ENCODE data around the gene SIX3. TPM values are rescaled to one million over a fixed set of nuclear protein-coding genes. Genes with fewer than 3 reads are reported as not detected.

The SIX3 gene

GRCh38 chr2:44983836-44984604 lies 42.5 kb downstream of the SIX3 start:
- Histone ChIP-seq H3K4me3 (ENCODE audit: insufficient read depth in 1 of 2, low read depth in 1 of 2, low read length in 2 of 2) (no peak overlapping the region), H3K4me2 (ENCODE audit: low read length, poor library complexity, severe bottlenecking) (no peak overlapping the region), H2BK5ac (ENCODE audit: low read depth, low read length, poor library complexity, severe bottlenecking) (no peak overlapping the region), H3K36me3 (ENCODE audit: control insufficient read depth in 1 of 2, insufficient read depth in 2 of 2, low read depth in 1 of 2, low read length in 2 of 2) (no peaks in the 10 kb centered on the region), H2BK120ac (ENCODE audit: low read depth, low read length) (no peak overlapping the region), H3K9me3 (ENCODE audit: control insufficient read depth, low read length) (peaks cover 22% of the 10 kb centered on the region), H3K9ac (ENCODE audit: low read length) (no peak overlapping the region), H4K8ac (ENCODE audit: low read length) (no peak overlapping the region), H3K23ac (ENCODE audit: low read length in 2 of 2) (no peak overlapping the region), H2BK12ac (ENCODE audit: low read length in 2 of 2) (no peak overlapping the region), H2AK5ac (ENCODE audit: low read length, severe bottlenecking) (no peak overlapping the region), H3K14ac (ENCODE audit: low read length in 2 of 2) (no peak overlapping the region), H3K4ac (ENCODE audit: low read depth in 1 of 2, low read length in 2 of 2) (no peak overlapping the region), H3K18ac (ENCODE audit: low read depth in 1 of 2, low read length in 2 of 2) (no peak overlapping the region), H3K27ac (ENCODE audit: low read length, poor library complexity, severe bottlenecking) (no peak overlapping the region), H3K27me3 (ENCODE audit: control insufficient read depth in 1 of 2, insufficient read depth in 1 of 2, low read length in 2 of 2) (peaks cover 0 to 6% of the 10 kb centered on the region in 2 experiments), H2BK15ac (ENCODE audit: low read depth, poor library complexity, severe bottlenecking) (no peak overlapping the region), H3K79me1 (replicated peaks; ENCODE audit: low read length, poor library complexity, severe bottlenecking) (no peaks in the 10 kb centered on the region), H3K4me1 (ENCODE audit: control insufficient read depth, insufficient read depth, low read depth, low read length) (peaks cover 2% of the 10 kb centered on the region), H2AFZ (ENCODE audit: low read depth, low read length) (no peak overlapping the region), H4K91ac (ENCODE audit: low read length) (no peak overlapping the region)
- 82% methylated on average over 8 of the region's 9 CpGs for WGBS
- DNase-seq: no peak

GRCh38 chr2:44989176-44989575 lies 47.7 kb downstream of the SIX3 start:
- H3K27ac ChIP-seq (ENCODE audit: low read length, poor library complexity, severe bottlenecking): no peak overlapping the region
- H2AK5ac ChIP-seq (ENCODE audit: low read length, severe bottlenecking): no peak overlapping the region
- no peaks in the 10 kb centered on the region for H3K36me3 ChIP-seq (ENCODE audit: control insufficient read depth in 1 of 2, insufficient read depth in 2 of 2, low read depth in 1 of 2, low read length in 2 of 2)
- no peak overlapping the region for H2BK5ac ChIP-seq (ENCODE audit: low read depth, low read length, poor library complexity, severe bottlenecking)
- H2AFZ ChIP-seq (ENCODE audit: low read depth, low read length): no peak overlapping the region
- no peak overlapping the region for H3K4me3 ChIP-seq (ENCODE audit: insufficient read depth in 1 of 2, low read depth in 1 of 2, low read length in 2 of 2)
- H3K79me1 ChIP-seq (replicated peaks; ENCODE audit: low read length, poor library complexity, severe bottlenecking): no peaks in the 10 kb centered on the region
- H3K4me2 ChIP-seq (ENCODE audit: low read length, poor library complexity, severe bottlenecking): no peak overlapping the region
- 90% methylated on average over 2 of the region's 2 CpGs for WGBS
- H3K4ac ChIP-seq (ENCODE audit: low read depth in 1 of 2, low read length in 2 of 2): no peak overlapping the region
- H4K8ac ChIP-seq (ENCODE audit: low read length): no peak overlapping the region
- H2BK12ac ChIP-seq (ENCODE audit: low read length in 2 of 2): no peak overlapping the region
- H4K91ac ChIP-seq (ENCODE audit: low read length): no peak overlapping the region
- H3K23ac ChIP-seq (ENCODE audit: low read length in 2 of 2): no peak overlapping the region
- H3K14ac ChIP-seq (ENCODE audit: low read length in 2 of 2): no peak overlapping the region
- H3K18ac ChIP-seq (ENCODE audit: low read depth in 1 of 2, low read length in 2 of 2): no peak overlapping the region
- no peak for DNase-seq
- H2BK15ac ChIP-seq (ENCODE audit: low read depth, poor library complexity, severe bottlenecking): no peak overlapping the region
- peaks cover 5 to 52% of the 10 kb centered on the region in 2 experiments for H3K27me3 ChIP-seq (ENCODE audit: control insufficient read depth in 1 of 2, insufficient read depth in 1 of 2, low read length in 2 of 2)
- no peaks in the 10 kb centered on the region for H3K4me1 ChIP-seq (ENCODE audit: control insufficient read depth, insufficient read depth, low read depth, low read length)
- no peak overlapping the region for H3K9ac ChIP-seq (ENCODE audit: low read length)
- H3K9me3 ChIP-seq (ENCODE audit: control insufficient read depth, low read length): peaks cover 45% of the 10 kb centered on the region
- H2BK120ac ChIP-seq (ENCODE audit: low read depth, low read length): no peak overlapping the region

GRCh38 chr2:44994377-44994776 lies 52.9 kb downstream of the SIX3 start:
- H3K14ac ChIP-seq (ENCODE audit: low read length in 2 of 2): no peak overlapping the region
- no peaks in the 10 kb centered on the region for H3K4me1 ChIP-seq (ENCODE audit: control insufficient read depth, insufficient read depth, low read depth, low read length)
- H2BK5ac ChIP-seq (ENCODE audit: low read depth, low read length, poor library complexity, severe bottlenecking): no peak overlapping the region
- H3K18ac ChIP-seq (ENCODE audit: low read depth in 1 of 2, low read length in 2 of 2): no peak overlapping the region
- H2AK5ac ChIP-seq (ENCODE audit: low read length, severe bottlenecking): no peak overlapping the region
- no peak overlapping the region for H2BK120ac ChIP-seq (ENCODE audit: low read depth, low read length)
- H3K4me2 ChIP-seq (ENCODE audit: low read length, poor library complexity, severe bottlenecking): no peak overlapping the region
- H3K4me3 ChIP-seq (ENCODE audit: insufficient read depth in 1 of 2, low read depth in 1 of 2, low read length in 2 of 2): no peak overlapping the region
- no peak overlapping the region for H4K8ac ChIP-seq (ENCODE audit: low read length)
- H3K9ac ChIP-seq (ENCODE audit: low read length): no peak overlapping the region
- no peaks in the 10 kb centered on the region for H3K79me1 ChIP-seq (replicated peaks; ENCODE audit: low read length, poor library complexity, severe bottlenecking)
- peaks cover 23 to 95% of the 10 kb centered on the region in 2 experiments for H3K27me3 ChIP-seq (ENCODE audit: control insufficient read depth in 1 of 2, insufficient read depth in 1 of 2, low read length in 2 of 2)
- no peak for DNase-seq
- no peak overlapping the region for H3K27ac ChIP-seq (ENCODE audit: low read length, poor library complexity, severe bottlenecking)
- peaks cover 19% of the 10 kb centered on the region for H3K9me3 ChIP-seq (ENCODE audit: control insufficient read depth, low read length)
- H2BK15ac ChIP-seq (ENCODE audit: low read depth, poor library complexity, severe bottlenecking): no peak overlapping the region
- H3K4ac ChIP-seq (ENCODE audit: low read depth in 1 of 2, low read length in 2 of 2): no peak overlapping the region
- no peak overlapping the region for H4K91ac ChIP-seq (ENCODE audit: low read length)
- WGBS: 94% methylated on average over 1 of the region's 1 CpG
- no peaks in the 10 kb centered on the region for H3K36me3 ChIP-seq (ENCODE audit: control insufficient read depth in 1 of 2, insufficient read depth in 2 of 2, low read depth in 1 of 2, low read length in 2 of 2)
- no peak overlapping the region for H2AFZ ChIP-seq (ENCODE audit: low read depth, low read length)
- no peak overlapping the region for H2BK12ac ChIP-seq (ENCODE audit: low read length in 2 of 2)
- H3K23ac ChIP-seq (ENCODE audit: low read length in 2 of 2): no peak overlapping the region

Small RNAs within 50 kb of the gene (small RNA-seq; reads per million reads assigned to genes)
- gene RF02246 (ENCODE audit: low read depth): not detected
- not detected for gene RF02247 (ENCODE audit: low read depth)
- not detected for gene RF02248 (ENCODE audit: low read depth)
- gene RF02250 (ENCODE audit: low read depth): not detected
- gene RF02251 (ENCODE audit: low read depth): not detected
- gene RF02252 (ENCODE audit: low read depth): not detected
